K562 (cell line): ENCODE data around the gene CFAP92. TPM values are rescaled to one million over a fixed set of nuclear protein-coding genes. Genes with fewer than 3 reads are reported as not detected.

Source experiments
- ATAC-seq: fragments of 200-7000 bp; cut with Tn5 transposase; 3 replicates; pipeline ENCODE4 v1.9.1; 2020; ENCODE audit warnings: moderate library complexity
- BruUV-seq: library from RNA; stranded (reverse); fragments of 400-500 nt; replicated peaks from 2 replicates; lab custom pipeline; 2021; lab: Mats Ljungman, UMichigan
- CTCF ChIA-PET: fragments of 300-600 bp; formaldehyde crosslinking; extraction: SDS; loops from one replicate; lab custom pipeline; 2021; ENCODE audit warnings: low intra/inter-chr PET ratio; lab: Yijun Ruan, JAX
- POLR2A ChIA-PET: fragments of 300-600, 350-650 bp; sonication (Branson Sonifier 250); formaldehyde crosslinking; extraction: SDS; loops from one replicate; lab custom pipeline; 2021; ENCODE audit warnings: antibody characterized with exemption, inconsistent platforms; lab: Yijun Ruan, JAX
- DNase-seq, 4 experiments: peaks; one replicate each; pipeline versions ENCODE4 v3.0.0 to v3.0.0-alpha.2; 2011 to 2018; ENCODE audit warnings: low spot score in 3 of 4, mixed read lengths in 3 of 4; ENCODE audit errors: extremely low read depth in 1 of 4
- FAIRE-seq: peaks from 2 replicates; lab custom pipeline; 2011; peaks lifted over from hg19 to GRCh38; lab: Jason Lieb, UNC
- H2AFZ ChIP-seq: 2 replicates; pipeline ENCODE4 v1.6.0; 2011; ENCODE audit warnings: low read depth, low read length, control low read depth, inconsistent platforms
- H3K27ac ChIP-seq: fragments of 200-600 bp; 3 replicates; pipeline ENCODE4 v1.8.0; 2011; ENCODE audit warnings: low read depth, mild to moderate bottlenecking, control low read depth, inconsistent platforms, low read length, moderate library complexity, mixed read lengths; ENCODE audit errors: extremely low read depth
- H3K27me3 ChIP-seq, 2 experiments: fragments of 300-600 bp in 1 of 2; 2 replicates in 1 of 2; 3 replicates in 1 of 2; pipeline versions ENCODE4 v1.6.0 to v1.8.0; 2011; ENCODE audit warnings: inconsistent platforms in 2 of 2, low read length in 2 of 2, mild to moderate bottlenecking in 1 of 2, mixed read lengths in 1 of 2, moderate library complexity in 1 of 2; ENCODE audit not compliant: control insufficient read depth in 2 of 2, insufficient read depth in 2 of 2
- H3K36me3 ChIP-seq: fragments of 300-600 bp; 3 replicates; pipeline ENCODE4 v1.8.0; 2011; ENCODE audit warnings: mild to moderate bottlenecking, low read length, inconsistent platforms; ENCODE audit not compliant: control insufficient read depth, insufficient read depth
- H3K4me1 ChIP-seq, 2 experiments: fragments of 200-600 bp in 1 of 2; replicated peaks in 1 of 2; 2 replicates in 1 of 2; 3 replicates in 1 of 2; pipeline versions ENCODE4 v1.5.1 to v1.8.0; 2011; ENCODE audit warnings: inconsistent platforms in 2 of 2, low read length in 2 of 2, mild to moderate bottlenecking in 1 of 2, mixed read lengths in 1 of 2, moderate library complexity in 1 of 2; ENCODE audit not compliant: control insufficient read depth in 2 of 2, insufficient read depth in 2 of 2
- H3K4me2 ChIP-seq: 2 replicates; pipeline ENCODE4 v1.6.1; 2011; ENCODE audit warnings: low read length, control low read depth, inconsistent platforms, mixed read lengths; ENCODE audit not compliant: insufficient read depth
- H3K4me3 ChIP-seq: fragments of 200-600 bp; sonication (generic), shearing (Covaris generic); 2 replicates; pipeline ENCODE4 v1.5.1; 2016; ENCODE audit warnings: control low read depth, inconsistent platforms
- H3K79me2 ChIP-seq: fragments of 200-600 bp; 3 replicates; pipeline ENCODE4 v1.8.0; 2011; ENCODE audit warnings: low read length, inconsistent platforms; ENCODE audit not compliant: control insufficient read depth, insufficient read depth
- H3K9ac ChIP-seq, 2 experiments: 2 replicates each; pipeline versions ENCODE4 v1.6.0 to v1.6.1; 2011; ENCODE audit warnings: low read depth in 2 of 2, low read length in 2 of 2, control low read depth in 1 of 2, inconsistent platforms in 1 of 2, mild to moderate bottlenecking in 1 of 2, mixed read lengths in 1 of 2; ENCODE audit not compliant: insufficient read depth in 1 of 2
- H3K9me1 ChIP-seq: one replicate; pipeline ENCODE4 v1.6.0; 2011; ENCODE audit warnings: inconsistent platforms, mild to moderate bottlenecking, low read length, moderate library complexity; ENCODE audit not compliant: control insufficient read depth, insufficient read depth
- H3K9me3 ChIP-seq: replicated peaks from 2 replicates; pipeline ENCODE4 v1.5.1; 2011; ENCODE audit warnings: low read depth, low read length, inconsistent platforms; ENCODE audit not compliant: control insufficient read depth, insufficient read depth
- H4K20me1 ChIP-seq: replicated peaks from 2 replicates; pipeline ENCODE4 v1.6.1; 2011; ENCODE audit warnings: low read length, inconsistent platforms, mixed read lengths; ENCODE audit not compliant: control insufficient read depth, insufficient read depth
- CHD4 ChIP-seq: fragments of 200-600 bp; sonication (generic); IDR thresholded peaks from 3 replicates; pipeline ENCODE4 v1.6.1; 2012; ENCODE audit warnings: low read depth, mild to moderate bottlenecking, mixed read lengths, low read length, inconsistent platforms; ENCODE audit not compliant: insufficient read depth, insufficient replicate concordance, poor library complexity, severe bottlenecking
- CREB1 ChIP-seq, 2 experiments: sonication (generic) in 1 of 2; formaldehyde crosslinking in 1 of 2; IDR thresholded peaks; 2 replicates each; pipeline versions ENCODE4 v1.6.1 to v1.8.0; 2012 to 2022; ENCODE audit warnings: inconsistent platforms in 1 of 2, mild to moderate bottlenecking in 1 of 2, missing genetic modification reagents in 1 of 2, moderate library complexity in 1 of 2
- FOSL1 ChIP-seq: fragments of 200-800 bp; sonication (Bioruptor generic); conservative IDR thresholded peaks from 2 replicates; pipeline ENCODE4 v1.6.1; 2016; ENCODE audit warnings: missing genetic modification characterization, missing compliant biosample characterization
- GTF2E2 ChIP-seq: fragments of 200-800 bp; sonication (Bioruptor generic); IDR thresholded peaks from 2 replicates; pipeline ENCODE4 v1.6.1; 2016; ENCODE audit warnings: missing genetic modification characterization, missing compliant biosample characterization
- JUN ChIP-seq, 2 experiments: sonication (generic) in 1 of 2; formaldehyde crosslinking in 1 of 2; IDR thresholded peaks; 2 replicates each; pipeline versions ENCODE4 v1.6.1 to v1.8.0; 2012 to 2022; ENCODE audit warnings: borderline replicate concordance in 2 of 2, mild to moderate bottlenecking in 2 of 2, improper control_type of control experiment in 1 of 2, low read depth in 1 of 2, low read length in 1 of 2, missing genetic modification reagents in 1 of 2
- NFIC ChIP-seq: fragments of 450-650 bp; IDR thresholded peaks from 2 replicates; pipeline ENCODE4 v1.6.1; 2017; ENCODE audit warnings: mild to moderate bottlenecking, inconsistent platforms
- POLR2AphosphoS2 ChIP-seq: IDR thresholded peaks from 2 replicates; pipeline ENCODE4 v1.6.1; 2012; ENCODE audit warnings: low read length, improper control_type of control experiment
- PRMT5 ChIP-seq: sonication (generic); formaldehyde crosslinking; IDR thresholded peaks from 2 replicates; pipeline ENCODE4 v1.5.0; 2020; ENCODE audit warnings: missing genetic modification reagents
- SIN3B ChIP-seq: fragments of 450-650 bp; IDR thresholded peaks from 2 replicates; pipeline ENCODE4 v1.6.1; 2017; ENCODE audit warnings: low read depth, mild to moderate bottlenecking, moderate library complexity
- SIX5 ChIP-seq, 2 experiments: IDR thresholded peaks; 2 replicates each; pipeline ENCODE4 v1.6.1; 2011; ENCODE audit warnings: low read length in 2 of 2, borderline replicate concordance in 1 of 2, low read depth in 1 of 2, mild to moderate bottlenecking in 1 of 2, moderate library complexity in 1 of 2; ENCODE audit not compliant: insufficient read depth in 1 of 2
- TCFL5 ChIP-seq: fragments of 250-450 bp; sonication (Bioruptor Pico); conservative IDR thresholded peaks from 2 replicates; pipeline ENCODE4 v1.6.1; 2021; ENCODE audit warnings: mild to moderate bottlenecking, moderate library complexity, matching md5 sums
- ZBTB8A ChIP-seq: fragments of 450-650 bp; IDR thresholded peaks from 2 replicates; pipeline ENCODE4 v1.6.1; 2018; ENCODE audit warnings: mild to moderate bottlenecking, moderate library complexity; ENCODE audit not compliant: partially characterized antibody
- ZNF143 ChIP-seq: sonication (generic); formaldehyde crosslinking; IDR thresholded peaks from 2 replicates; pipeline ENCODE4 v1.9.0; 2022; ENCODE audit warnings: mild to moderate bottlenecking, missing genetic modification reagents
- ZNF77 ChIP-seq: fragments of 250-450 bp; sonication (Bioruptor Pico); IDR thresholded peaks from 2 replicates; pipeline ENCODE4 v1.5.0; 2020
- ZNF830 ChIP-seq: fragments of 250-450 bp; sonication (Bioruptor Pico); IDR thresholded peaks from 2 replicates; pipeline ENCODE4 v1.5.0; 2021; ENCODE audit warnings: mild to moderate bottlenecking
- WGBS: fragments of 100-300 bp; shearing (Covaris generic); methylation state at CpG from one replicate; pipeline ENCODE4 v1.1.6; 2016; ENCODE audit warnings: low coverage, mixed read lengths; ENCODE audit not compliant: insufficient coverage; ENCODE audit errors: missing lambda C conversion rate; 5-methylcytosine and 5-hydroxymethylcytosine counted together
- in situ Hi-C: fragments of 300-500 bp; cut with MboI; formaldehyde crosslinking; loops from 4 replicates; pipeline ENCODE4 v1.15.0; 2018; ENCODE audit warnings: inconsistent platforms, mixed read lengths
- intact Hi-C: fragments of 100-400 bp; cut with micrococcal nuclease; formaldehyde crosslinking; loops from 2 replicates; pipeline ENCODE4 v1.14.2; 2022
- polyA plus RNA-seq, 8 experiments: library from polyadenylated mRNA; depleted of rRNA in 4 of 8; stranded (reverse) in 5 of 8; unstranded in 3 of 8; fragments of >200 nt; fragmentation: Nextera tagmentation in 2 of 8; fragmentation: Illumina TruSeq in 1 of 8; extraction: Ambion mirVana in 2 of 8; extraction: Trizol in 1 of 8; gene quantifications; 2 replicates each; pipeline versions ENCODE4 v1.2.1 to v1.2.3, GENCODE V29; 2011 to 2014; ENCODE audit warnings: inconsistent platforms in 1 of 8, missing spikeins in 1 of 8
- total RNA-seq, 7 experiments: library from RNA; depleted of rRNA in 6 of 7; stranded (reverse); fragments of >200 nt in 6 of 7; fragmentation: Illumina TruSeq in 2 of 7; extraction: Trizol in 2 of 7; gene quantifications; 2 replicates each; pipeline versions ENCODE4 v1.2.1 to v1.2.3, GENCODE V29; 2011 to 2021; ENCODE audit warnings: low replicate concordance in 1 of 7
- TF ChIP-seq, protein P1 (sequence below): fragments of 250-450 bp; sonication (Bioruptor Pico); IDR thresholded peaks from 2 replicates; pipeline ENCODE4 v1.5.0; 2021
- TF ChIP-seq, protein P2 (sequence below), 2 experiments: fragments of 250-450 bp in 1 of 2; fragments of 450-650 bp in 1 of 2; sonication (Bioruptor Pico) in 1 of 2; IDR thresholded peaks; 2 replicates each; pipeline versions ENCODE4 v1.6.1 to v1.8.0; 2016 to 2021; ENCODE audit warnings: mild to moderate bottlenecking in 2 of 2, moderate library complexity in 2 of 2, missing compliant biosample characterization in 1 of 2, missing genetic modification characterization in 1 of 2

The CFAP92 gene
- total and polyA plus RNA-seq, 9 of the 15 experiments (the other 6 are each of a cell fraction or from before 2014, with no cell fraction given): 0.06 to 0.62 (median 0.36) TPM

DNA sequence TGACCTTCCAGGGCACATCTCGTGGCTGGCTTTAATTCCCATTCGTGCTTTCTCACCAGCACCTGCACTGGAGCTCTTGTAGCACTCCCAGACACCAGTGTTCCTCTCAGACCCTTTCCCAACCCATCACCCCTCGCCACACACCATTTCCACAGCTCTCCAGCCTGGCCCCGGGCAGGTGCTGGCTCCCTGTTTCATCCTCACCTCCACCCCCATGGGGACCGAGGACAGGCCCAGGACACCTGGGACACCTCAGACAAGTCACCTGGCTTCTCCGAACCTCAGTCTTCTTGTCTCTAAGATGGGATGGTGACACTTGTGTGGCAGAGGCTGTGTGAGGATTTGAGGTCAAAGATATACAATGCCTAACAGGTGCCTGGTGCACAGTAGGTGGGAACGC, 39.3 kb upstream of the CFAP92 start:
- Histone ChIP-seq H3K9ac (no peak overlapping the region; a peak in 1 of 4 replicates), H3K79me2 (no peaks in the 10 kb centered on the region), H3K4me1 (peaks cover 0 to 5% of the 10 kb centered on the region in 2 experiments; a peak in 2 of 5 replicates), H3K9me3 (peaks cover 2% of the 10 kb centered on the region; the same call in 1 of the 2 replicates), H3K4me2 (no peak overlapping the region), H3K9me1 (no peaks in the 10 kb centered on the region)
- CTCF ChIA-PET: no interaction called here
- 35% methylated on average over 2 of the region's 7 CpGs for WGBS
- TF ChIP-seq TCFL5 (CRISPR knock-in tag) (no peak), CREB1 (IDR thresholded peaks at IDR 0.05) (no peak), CREB1 (CRISPR knock-in tag; IDR thresholded peaks at IDR 0.05) (no peak), CHD4 (no peak), ZNF830 (no peak), SIX5 (IDR thresholded peaks at IDR 0.05; ENCODE audit: borderline replicate concordance in 1 of 2, insufficient read depth in 1 of 2, low read depth in 1 of 2, low read length in 2 of 2) (no peak), ZBTB8A (no peak), SIN3B (no peak), POLR2AphosphoS2 (no peak), PRMT5 (CRISPR knock-in tag) (no peak), GTF2E2 (tag) (no peak), FOSL1 (no peak), JUN (IDR thresholded peaks at IDR 0.05; ENCODE audit: borderline replicate concordance, low read depth, low read length) (no peak), JUN (CRISPR knock-in tag; IDR thresholded peaks at IDR 0.05; ENCODE audit: borderline replicate concordance) (no peak), NFIC (no peak), ZNF77 (no peak), ZNF143 (CRISPR knock-in tag) (no peak)
- TF ChIP-seq, protein P1, sequence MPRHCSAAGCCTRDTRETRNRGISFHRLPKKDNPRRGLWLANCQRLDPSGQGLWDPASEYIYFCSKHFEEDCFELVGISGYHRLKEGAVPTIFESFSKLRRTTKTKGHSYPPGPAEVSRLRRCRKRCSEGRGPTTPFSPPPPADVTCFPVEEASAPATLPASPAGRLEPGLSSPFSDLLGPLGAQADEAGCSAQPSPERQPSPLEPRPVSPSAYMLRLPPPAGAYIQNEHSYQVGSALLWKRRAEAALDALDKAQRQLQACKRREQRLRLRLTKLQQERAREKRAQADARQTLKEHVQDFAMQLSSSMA (CRISPR knock-in tag): no peak
- TF ChIP-seq, protein P2, sequence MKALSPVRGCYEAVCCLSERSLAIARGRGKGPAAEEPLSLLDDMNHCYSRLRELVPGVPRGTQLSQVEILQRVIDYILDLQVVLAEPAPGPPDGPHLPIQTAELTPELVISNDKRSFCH (CRISPR knock-in tag; IDR thresholded peaks at IDR 0.05): no peak
- TF ChIP-seq, protein P2 (tag; IDR thresholded peaks at IDR 0.05): no peak
- TF ChIP-seq, all 486 proteins: peak for 0
- H2AFZ ChIP-seq: no peak overlapping the region
- BruUV-seq: no TSS peak
- in situ Hi-C loops: no loop called here
- no peaks in the 10 kb centered on the region; a peak in 1 of 5 replicates for H3K27me3 ChIP-seq
- no peaks in the 10 kb centered on the region for H4K20me1 ChIP-seq
- no peak for FAIRE-seq
- H3K27ac ChIP-seq: no peak overlapping the region
- ATAC-seq: no peak
- DNase-seq: no peak
- H3K4me3 ChIP-seq: no peak overlapping the region
- intact Hi-C loops: no loop called here
- H3K36me3 ChIP-seq: no peaks in the 10 kb centered on the region
- POLR2A ChIA-PET: interaction anchor here (0.6 to 1.1 kb wide), 2 partner anchors 8 to 9 kb away, joined by 3 read pairs; no protein-coding TSS in a partner anchor
